Measurements from ENCODE around the gene MSANTD1.

MSANTD1 gene

DNA sequence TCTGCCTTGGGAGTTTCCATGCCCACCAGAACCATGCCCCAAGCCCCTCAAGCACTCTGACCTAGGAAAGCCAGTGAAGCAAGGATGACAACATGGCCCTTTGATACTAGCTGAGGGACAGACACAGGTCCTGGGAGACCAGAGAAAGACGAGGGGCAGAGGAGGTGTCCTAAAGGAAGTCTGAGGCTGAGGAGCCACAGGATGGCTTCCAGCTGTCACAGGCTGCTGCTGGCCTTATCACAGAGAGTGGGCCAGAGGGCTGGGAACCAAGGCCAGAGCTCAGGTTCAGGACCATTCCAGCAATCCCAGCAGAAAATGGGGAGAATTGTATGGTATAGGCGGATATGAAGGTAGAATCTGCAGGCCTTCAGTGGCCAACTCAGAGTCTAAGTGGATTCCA is 31.7 kb upstream of the MSANTD1 start:
- DNase-seq (ENCODE audit: low spot score), result no peak

DNA sequence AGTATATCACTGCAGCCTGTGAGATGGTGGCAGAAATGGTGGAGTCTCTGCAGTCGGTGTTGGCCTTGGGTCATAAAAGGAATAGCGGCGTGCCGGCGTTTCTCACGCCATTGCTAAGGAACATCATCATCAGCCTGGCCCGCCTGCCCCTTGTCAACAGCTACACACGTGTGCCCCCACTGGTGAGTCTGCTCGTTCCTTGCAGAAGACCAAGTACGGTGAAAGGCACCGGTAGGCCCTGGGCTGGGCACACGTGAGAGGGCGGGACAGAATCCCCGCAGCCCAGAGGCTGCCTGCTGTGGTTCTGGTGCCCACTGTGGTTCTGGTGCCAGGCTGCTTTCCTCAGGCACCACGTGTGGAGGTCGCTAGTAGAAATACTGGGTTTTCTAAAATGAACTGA is 31.2 kb upstream of the MSANTD1 start:
- DNase-seq (ENCODE audit: low spot score), result no peak

DNA sequence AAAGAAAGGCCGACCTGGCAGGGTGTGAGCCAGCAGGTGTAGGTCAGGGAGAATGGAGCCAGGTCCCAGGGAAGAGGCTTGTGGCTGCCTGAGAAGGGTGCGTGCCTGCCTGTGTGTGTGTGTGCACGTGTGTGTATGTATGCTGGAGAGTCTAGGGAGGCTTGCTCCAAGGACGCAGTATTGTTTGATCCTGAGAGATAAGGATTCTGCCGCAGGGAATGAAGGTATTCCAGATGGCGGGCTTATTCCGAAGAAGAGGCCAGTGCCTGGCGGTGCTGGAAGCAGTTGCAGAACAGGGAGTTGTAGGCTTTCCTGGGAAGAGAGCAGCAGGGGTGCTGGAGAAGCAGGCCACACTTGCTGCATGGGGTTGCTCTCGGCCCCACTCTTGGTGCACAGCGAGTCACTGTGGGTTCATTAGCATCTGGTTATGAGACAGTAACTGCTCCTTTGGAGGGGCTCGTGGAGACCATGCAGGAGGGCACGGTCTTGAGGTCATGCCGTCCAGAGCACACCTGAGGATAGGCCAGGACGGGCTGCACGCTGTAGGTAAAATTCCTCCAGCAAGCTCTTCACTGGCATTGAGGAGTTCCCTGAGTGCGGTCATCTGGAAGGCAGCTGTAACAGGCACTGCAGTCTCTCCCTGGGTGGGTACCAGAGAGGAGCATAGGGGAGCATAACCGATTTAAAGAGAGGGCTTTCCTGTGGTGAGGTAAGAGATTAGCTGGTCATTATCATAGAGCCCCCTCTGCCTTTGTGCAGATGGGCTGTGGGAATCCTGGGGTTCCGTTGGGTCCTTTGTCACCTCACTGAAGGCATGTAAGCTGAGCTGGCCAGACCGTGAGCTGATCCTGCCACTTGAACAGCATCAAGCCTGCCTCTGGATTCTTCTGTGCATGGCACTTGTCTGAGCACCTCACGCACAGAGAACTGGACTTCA is 29.9 kb upstream of the MSANTD1 start:
- no peak for DNase-seq (ENCODE audit: low spot score)

DNA sequence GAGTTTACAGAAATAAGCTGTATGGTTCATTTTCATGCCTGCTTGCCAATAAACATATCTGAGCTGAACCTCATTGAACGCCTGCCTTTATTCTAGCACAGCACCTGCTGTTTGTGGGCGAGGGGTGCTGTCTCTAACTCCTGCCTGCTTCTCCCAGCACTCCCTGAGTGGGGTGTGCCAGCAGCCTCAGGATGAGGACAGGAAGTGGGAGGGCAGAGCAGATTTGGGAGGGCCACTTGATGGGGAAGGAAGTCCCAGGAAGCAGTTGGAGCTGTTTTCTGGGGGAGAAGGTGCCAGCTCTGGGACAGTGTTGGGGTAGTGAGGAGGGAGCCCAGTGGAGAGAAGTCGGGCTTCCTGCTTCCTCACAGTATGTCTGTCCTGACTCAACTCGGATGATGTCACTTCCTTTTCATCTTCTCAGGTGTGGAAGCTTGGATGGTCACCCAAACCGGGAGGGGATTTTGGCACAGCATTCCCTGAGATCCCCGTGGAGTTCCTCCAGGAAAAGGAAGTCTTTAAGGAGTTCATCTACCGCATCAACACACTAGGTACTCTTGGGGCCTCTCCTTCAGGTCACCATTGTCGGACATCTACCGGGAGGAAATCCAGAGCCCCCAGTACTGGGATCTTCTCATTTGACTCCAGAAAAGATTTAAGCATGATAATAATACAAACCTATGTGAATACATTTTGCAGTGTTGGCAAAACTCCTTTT is 29.0 kb upstream of the MSANTD1 start:
- no peak for DNase-seq (ENCODE audit: low spot score)

DNA sequence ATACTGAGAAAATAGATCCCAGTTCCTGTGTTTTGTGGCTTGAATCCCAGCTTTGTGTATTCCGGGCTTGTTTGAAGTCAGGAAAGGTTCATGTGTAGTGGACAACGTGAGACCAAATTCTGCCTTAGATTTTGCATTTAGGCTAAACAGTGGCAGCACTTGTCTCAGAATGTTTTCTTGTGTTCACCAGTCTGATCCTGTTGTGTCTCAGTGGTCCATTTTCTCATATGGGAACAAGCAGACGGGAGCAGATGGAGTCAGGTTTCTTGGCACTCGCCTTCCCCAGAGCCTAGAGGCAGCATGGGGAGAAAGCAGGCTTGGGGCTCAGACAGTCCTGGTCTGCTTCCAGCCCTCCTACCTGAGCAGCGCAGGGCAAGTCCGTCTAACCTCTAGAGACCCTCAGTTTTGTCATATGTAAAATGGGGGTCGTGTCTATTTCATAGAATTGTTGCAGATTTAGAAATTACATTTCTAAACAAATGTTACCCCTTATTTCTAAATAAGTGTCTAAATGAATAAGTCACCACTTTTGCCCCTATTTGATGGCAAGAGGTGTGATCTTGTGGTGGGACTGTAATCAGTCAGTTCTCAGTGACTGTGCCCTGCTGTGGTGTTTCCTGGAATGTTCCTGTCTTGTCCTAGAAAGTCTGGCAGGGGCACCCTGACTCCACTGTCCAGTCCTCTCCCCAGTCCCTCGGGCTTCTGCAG is 28.3 kb upstream of the MSANTD1 start:
- DNase-seq (ENCODE audit: low spot score), result no peak

DNA sequence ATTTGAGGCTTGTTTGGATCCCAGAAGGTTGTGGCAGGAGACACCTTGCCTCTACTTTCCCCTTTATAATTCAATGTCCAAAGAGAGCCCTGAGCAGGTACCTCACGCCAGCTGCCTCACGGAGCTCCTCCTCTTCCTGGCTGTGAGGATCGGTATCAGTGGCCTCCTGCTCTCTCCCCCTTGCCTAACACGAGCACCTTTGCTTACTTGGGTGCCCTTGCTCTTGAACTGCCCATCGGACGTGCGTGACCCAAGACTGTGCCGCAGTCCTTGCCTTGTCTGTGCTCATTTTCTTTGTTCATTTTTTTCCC is 27.8 kb upstream of the MSANTD1 start:
- no peak for DNase-seq (ENCODE audit: low spot score)

DNA sequence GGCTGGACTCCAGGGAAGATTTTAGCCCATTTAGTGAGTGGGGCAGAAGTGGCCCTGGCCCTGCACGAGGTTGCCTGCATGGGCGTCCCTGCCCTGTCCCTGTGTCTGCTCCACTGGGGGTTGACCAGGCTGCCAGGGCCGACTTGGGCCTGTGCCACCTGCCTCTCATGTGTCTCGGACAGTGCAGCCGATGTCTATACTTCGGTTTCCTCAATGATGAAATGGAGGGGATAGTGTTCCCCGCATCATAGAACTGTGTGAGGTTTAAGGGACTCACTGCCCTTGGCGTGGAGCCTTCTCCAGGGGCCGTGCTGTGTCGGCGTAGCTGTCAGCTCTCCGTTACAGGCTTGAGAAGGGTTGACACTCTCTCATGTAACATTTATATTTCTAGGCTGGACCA is 27.0 kb upstream of the MSANTD1 start:
- no peak for DNase-seq (ENCODE audit: low spot score)

DNA sequence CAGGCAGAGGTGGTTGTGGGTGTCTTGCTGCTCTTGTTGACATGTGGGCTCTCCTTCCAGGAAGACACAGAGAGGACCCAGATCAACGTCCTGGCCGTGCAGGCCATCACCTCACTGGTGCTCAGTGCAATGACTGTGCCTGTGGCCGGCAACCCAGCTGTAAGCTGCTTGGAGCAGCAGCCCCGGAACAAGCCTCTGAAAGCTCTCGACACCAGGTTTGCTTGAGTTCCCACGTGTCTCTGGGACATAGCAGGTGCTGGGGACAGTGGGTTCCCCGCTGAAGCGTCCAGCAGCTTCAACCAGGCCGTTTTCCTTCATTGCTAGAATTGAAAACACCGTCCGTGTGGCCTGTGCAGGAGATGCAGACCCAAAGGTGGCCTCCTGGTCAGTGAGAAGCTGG is 25.6 kb upstream of the MSANTD1 start:
- DNase-seq (ENCODE audit: low spot score), result no peak

DNA sequence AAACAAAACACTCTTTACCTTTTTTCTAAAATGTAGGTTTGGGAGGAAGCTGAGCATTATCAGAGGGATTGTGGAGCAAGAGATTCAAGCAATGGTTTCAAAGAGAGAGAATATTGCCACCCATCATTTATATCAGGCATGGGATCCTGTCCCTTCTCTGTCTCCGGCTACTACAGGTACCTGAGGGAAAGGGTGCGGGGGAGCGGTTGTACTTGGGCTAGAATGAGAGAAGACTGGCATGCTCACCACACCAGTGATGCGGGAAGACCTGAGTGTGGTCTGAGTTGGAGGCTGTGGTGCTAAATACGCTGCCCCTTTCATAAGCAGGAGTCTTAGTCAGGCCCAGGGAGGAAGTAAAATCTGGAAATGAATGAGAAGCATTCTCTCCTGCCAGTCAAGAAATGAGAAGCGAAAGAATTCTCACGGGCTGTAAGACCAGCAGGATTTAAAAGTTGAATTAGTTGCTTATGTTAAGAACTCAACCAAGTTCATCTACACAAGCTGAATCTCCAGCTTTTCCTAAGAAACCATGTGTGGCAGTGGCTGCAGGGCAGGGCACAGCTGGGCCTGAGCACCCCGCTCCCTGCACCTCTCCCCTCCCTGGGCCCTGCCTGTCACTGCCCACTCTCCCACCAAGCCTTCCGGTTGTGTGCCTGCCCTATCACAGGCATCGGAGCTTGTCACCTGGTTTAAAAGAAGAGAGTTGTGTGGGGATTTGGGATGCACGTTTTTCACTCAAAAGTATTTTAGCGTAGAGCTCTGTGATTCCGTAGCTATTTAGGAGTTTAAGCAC is 24.8 kb upstream of the MSANTD1 start:
- DNase-seq (ENCODE audit: low spot score), result no peak

DNA sequence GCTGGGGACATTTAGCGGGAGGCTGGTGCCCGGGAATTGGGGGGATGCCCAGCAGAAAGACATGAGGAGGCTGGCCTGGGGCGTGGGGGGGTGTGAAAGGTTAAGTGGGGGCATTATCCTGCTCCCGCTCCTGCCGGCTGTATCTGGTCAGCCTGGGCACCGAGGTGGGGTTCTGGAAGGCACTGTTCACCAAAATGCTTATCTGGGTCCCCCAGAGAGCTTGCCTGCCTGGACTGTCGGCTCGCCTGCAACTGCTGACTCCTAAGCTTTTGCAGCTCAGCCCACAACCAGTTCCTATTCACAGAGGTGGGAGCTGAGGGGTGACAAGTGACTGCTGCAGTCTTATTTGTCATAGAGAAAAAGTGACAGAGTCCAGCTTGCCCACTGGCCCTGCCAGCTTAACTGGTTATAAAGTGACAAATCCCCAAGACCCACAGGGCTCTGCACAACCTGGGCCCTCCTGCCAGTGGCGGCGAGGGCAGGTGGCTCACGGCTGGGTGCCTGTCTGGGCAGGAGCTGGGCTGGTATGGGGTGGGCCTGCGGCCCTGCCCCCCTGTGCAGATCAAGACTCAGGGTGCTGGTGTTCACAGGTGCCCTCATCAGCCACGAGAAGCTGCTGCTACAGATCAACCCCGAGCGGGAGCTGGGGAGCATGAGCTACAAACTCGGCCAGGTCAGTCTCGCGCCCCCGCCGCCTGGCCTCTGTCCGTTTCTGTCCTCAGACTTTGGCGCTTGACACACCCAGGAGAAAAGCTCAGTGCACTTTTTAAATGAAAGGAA is 23.7 kb upstream of the MSANTD1 start:
- no peak for DNase-seq (ENCODE audit: low spot score)

DNA sequence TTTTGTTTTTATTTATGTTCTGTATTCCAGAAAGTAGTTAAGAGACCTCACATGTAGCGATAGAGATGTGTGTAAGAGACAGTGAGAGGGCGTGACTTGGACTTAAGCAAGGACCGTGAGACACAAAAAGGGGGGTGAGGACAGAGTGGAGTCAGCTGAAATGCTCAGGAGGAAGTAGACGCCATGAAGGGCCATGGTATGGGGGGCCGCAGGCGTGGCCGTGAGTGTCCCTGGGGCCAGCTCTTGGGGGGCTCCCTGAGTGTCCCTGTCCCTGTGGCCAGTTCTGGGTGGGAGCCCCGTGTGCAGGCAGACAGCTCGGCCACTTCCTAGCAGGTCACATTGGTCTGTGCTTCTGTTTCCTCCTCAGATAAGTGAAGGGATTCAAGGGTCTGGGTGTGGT is 23.0 kb upstream of the MSANTD1 start:
- DNase-seq (ENCODE audit: low spot score), result no peak

DNA sequence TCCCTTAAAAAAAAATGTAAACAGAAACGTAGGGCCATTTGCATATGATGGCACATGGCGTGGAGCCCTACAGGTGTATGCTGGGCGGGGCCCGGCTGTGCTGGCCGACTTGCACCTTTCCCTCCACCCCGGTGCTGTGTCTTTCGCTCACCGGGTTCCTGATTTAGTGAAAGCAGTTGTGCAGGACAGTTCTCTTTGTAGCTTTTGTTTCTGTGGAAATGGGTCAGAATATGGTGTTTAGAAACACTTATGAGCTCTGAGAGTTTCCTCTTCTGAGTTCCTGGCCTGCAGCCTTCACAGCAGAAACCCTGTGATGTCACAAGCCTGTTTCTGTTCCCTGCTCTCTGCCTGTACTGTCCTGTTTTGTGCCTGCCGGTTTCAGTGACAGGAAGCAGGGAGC is 22.5 kb upstream of the MSANTD1 start:
- no peak for DNase-seq (ENCODE audit: low spot score)

DNA sequence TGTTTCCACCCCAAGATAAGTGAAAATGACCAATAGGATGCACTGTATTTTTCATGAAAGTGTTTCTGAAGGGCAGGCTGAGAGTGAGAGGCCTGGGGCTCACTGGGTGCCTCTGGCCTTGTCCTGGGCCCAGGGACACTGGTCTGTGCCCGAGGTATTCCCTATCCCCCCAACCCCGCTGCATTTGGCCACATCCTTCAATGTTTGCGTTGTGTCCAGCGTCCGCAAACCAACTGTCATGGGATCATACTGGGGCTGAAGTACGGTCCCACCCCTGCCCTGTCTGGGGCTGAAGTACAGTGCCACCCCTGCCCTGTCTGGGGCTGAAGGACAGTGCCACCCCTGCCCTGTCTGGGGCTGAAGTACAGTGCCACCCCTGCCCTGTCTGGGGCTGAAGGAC is 22.0 kb upstream of the MSANTD1 start:
- DNase-seq (ENCODE audit: low spot score), result no peak

DNA sequence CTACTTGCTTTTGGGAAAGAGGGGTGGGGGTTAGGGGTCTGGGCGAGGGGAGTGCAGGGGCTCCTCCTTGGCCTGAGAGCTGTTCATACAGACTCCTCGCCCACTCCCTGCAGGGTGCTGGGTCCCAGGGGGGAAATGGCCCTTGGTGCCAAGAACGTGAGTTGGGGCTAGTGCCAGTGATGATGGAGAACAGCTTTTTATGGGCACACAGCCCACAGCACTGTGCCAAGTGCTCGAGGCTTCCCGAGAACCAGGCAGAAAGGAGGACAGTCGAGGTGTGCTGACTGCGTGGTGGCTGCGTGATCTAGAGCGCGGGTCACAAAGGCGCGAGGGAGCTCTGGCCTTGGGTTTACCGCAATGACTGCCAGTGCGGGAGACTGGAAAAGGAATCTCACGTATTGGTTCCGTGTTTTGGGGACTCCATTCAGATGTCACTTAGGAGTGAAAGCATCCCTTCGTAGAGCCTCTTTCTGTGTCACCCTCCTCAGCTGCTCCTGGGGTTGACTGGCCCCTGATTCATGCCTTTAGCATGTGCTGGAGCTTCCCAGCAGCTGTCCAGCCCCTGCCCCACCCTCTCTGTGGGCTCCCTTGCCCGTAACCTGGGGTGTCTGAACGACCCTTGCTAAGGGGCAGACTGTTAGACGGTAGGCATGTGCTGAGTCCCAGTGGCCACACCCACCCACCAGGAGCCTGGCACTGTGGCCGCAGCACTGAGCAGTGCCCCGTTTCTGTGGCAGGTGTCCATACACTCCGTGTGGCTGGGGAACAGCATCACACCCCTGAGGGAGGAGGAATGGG is 20.9 kb upstream of the MSANTD1 start:
- no peak for DNase-seq (ENCODE audit: low spot score)

DNA sequence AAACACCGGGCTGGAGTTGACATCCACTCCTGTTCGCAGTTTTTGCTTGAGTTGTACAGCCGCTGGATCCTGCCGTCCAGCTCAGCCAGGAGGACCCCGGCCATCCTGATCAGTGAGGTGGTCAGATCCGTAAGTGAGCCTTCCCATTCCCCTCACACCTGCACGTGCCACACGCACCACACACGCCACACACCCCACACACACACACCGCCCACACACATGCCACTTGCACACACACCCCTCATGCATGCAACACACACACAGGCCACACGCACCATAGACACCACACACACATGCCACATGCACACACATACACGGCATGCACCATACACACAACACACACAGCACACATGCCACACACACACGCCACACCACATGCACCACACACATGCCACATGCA is 20.1 kb upstream of the MSANTD1 start:
- no peak for DNase-seq (ENCODE audit: low spot score)

DNA sequence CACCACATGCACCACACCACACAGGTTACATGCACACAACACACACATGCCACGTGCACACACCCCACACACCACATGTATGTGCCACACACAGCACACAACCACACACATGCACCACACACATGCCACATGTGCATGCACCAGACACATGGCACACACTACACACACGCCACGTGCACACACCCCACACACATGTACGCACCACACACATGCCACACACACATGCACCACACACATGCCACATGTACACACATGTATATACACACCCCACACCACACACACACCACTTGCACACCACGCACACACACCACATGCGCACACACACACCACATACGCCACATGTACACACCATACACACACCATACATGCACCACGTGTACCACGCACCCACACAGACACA is 19.6 kb upstream of the MSANTD1 start:
- DNase-seq (ENCODE audit: low spot score), result no peak

DNA sequence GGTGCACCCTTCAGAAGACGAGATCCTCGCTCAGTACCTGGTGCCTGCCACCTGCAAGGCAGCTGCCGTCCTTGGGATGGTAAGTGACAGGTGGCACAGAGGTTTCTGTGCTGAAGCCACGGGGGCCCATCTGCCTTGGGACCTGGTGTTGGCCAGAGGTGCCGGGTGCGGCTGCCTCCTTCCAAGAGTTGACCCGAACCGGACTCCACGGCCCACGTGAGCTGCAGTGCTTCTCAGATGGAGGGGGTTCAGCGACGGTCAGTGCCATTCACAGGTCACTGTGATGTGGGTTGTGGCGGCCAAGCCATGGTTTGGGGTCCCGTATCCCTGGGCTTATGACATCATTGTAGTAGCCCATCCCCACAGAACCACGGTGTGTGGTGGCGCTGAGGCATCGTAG is 19.0 kb upstream of the MSANTD1 start:
- DNase-seq (ENCODE audit: low spot score), result no peak

DNA sequence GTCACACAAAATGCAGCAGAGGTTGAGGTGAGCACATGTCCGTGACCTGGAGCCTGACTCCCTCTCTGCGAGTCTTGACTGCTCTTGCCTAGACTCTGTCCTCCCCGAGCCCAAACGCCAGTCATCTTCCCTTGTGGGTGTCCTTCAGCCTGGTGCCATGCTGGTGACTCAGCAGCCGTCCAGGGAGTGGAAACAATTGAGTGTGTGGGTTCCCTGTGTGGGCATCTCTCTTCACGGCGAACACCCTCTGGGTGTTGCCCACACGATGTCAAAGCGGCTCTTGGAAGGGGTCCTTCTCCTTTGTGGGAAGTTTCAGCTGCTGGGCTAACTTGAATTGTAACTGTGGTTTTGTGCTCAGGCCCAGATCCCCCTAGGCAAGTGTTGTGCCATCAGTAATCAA is 17.5 kb upstream of the MSANTD1 start:
- DNase-seq (ENCODE audit: low spot score), result no peak

DNA sequence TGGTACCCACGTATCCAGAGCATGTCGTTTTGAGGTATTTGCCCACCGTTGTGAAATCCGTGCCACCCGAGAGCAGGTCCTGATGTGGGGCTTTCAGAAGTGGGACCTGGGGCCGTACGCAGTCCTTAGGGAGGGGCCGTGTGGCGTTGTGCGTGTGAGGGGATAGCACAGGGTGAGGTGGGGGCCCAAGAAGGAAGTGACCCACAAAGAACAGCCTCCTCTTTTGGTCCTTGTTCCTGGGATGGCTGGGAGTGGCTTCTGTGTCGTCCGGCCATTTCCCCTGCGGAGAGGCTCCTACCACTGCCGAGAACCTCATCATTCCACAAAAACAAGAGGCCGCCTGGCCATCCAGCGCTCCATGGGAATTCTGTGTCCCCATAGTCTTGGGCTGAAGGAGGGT is 17.0 kb upstream of the MSANTD1 start:
- no peak for DNase-seq (ENCODE audit: low spot score)

DNA sequence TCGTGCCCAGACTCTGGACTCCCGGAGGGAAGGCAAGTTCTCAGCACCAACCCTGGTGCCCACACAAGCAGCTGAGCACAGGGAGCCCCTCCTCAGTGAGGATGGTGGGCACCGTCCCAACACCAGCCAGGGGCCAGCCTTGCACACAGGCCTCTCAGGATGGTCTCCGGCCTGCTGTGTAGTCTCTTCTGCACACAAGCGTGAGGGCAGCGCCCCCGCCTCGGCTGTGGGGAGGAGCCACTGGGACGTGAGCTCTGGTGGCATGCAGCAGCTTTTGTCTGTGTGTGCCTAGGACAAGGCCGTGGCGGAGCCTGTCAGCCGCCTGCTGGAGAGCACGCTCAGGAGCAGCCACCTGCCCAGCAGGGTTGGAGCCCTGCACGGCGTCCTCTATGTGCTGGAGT is 16.1 kb upstream of the MSANTD1 start:
- no peak for DNase-seq (ENCODE audit: low spot score)
